ENCODE results near the gene TUBB4A. TPM values are rescaled to one million over a fixed set of nuclear protein-coding genes. Genes with fewer than 3 reads are reported as not detected.

Gene TUBB4A
- total RNA-seq, 1 experiment from 2014 or later: 18.5 TPM

DNA sequence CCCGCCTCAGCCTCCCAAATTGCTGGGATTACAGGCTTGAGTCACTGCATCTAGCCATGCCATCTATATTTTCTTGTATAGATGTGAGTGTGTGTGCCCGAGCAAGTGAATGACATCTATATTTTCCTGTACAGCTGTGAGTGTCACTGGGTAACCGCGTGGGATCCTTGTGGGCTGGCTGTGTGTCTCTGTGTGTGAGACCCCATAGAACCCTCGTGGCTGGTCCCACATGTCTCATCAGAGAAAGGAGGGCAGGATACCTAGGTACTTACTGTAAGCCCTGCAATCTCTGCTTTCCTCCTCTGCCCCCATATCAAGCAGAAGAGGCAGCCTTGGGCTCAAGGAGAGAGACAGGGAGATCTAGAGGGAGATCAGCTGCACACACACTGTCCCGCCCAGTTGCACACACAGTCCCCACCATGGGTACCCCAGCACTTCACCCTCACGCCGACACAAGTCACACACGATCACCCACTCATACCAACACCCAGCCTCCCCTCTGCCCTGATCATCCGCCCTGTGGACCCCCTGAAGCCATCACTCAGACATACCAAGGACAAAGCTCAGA, 21.2 kb downstream of the TUBB4A start:
- no peak for DNase-seq (ENCODE audit: low spot score)

DNA sequence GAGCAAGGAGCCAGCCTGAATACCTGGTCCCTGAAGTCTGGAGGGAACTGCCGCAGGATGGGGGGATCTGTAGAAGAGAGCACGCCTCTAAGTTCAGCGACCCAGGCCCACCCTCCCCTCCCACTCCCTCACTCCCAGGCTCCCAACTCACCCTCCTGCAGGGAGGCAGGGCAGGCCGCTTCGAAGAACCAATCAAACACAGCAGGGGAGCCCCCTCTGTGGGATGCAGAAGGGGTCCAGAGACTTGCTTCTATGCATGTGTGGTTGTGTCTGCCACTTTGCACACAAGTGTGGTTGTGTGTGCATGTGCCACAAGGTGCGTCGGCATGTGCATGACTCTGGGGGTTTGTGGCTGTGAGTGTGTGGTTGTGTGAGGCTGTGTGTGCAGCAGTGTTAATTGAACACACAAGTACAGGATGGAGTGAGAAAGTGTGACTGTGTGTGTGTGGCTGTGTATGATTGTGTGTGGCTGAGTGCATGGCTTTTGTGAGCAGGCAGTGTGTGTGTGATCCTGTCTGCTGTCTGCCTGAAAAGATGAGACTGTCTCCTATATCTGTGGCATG, 22.2 kb downstream of the TUBB4A start:
- Mint-ChIP-seq H3K4me3 (no peak overlapping the region), H3K9me3 (no peaks in the 10 kb centered on the region), H3K27ac (no peak overlapping the region), H3K4me1 (peaks cover 15% of the 10 kb centered on the region), H3K36me3 (no peaks in the 10 kb centered on the region), H3K27me3 (ENCODE audit: low read depth) (peaks cover 14% of the 10 kb centered on the region)
- POLR2A ChIA-PET: interaction anchor here (0.6 kb wide), 1 partner anchor 14 kb away, joined by 3 read pairs; no protein-coding TSS in a partner anchor
- ATAC-seq (no peak), DNase-seq (ENCODE audit: low spot score) (no peak)
- CTCF ChIA-PET: no interaction called here
- TF ChIP-seq ZNF396 (CRISPR knock-in tag; IDR thresholded peaks at IDR 0.05; ENCODE audit: borderline replicate concordance) (no peak), HMGA2 (CRISPR knock-in tag; IDR thresholded peaks at IDR 0.05) (no peak), MXD4 (CRISPR knock-in tag; IDR thresholded peaks at IDR 0.05; ENCODE audit: borderline replicate concordance) (no peak), NR1H2 (CRISPR knock-in tag; IDR thresholded peaks at IDR 0.05) (no peak), MYBL2 (CRISPR knock-in tag; IDR thresholded peaks at IDR 0.05) (no peak), PRRX2 (CRISPR knock-in tag; IDR thresholded peaks at IDR 0.05) (no peak), JUN (CRISPR knock-in tag; IDR thresholded peaks at IDR 0.05) (no peak)
- TF ChIP-seq, protein P1, sequence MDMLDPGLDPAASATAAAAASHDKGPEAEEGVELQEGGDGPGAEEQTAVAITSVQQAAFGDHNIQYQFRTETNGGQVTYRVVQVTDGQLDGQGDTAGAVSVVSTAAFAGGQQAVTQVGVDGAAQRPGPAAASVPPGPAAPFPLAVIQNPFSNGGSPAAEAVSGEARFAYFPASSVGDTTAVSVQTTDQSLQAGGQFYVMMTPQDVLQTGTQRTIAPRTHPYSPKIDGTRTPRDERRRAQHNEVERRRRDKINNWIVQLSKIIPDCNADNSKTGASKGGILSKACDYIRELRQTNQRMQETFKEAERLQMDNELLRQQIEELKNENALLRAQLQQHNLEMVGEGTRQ (CRISPR knock-in tag; IDR thresholded peaks at IDR 0.05): no peak
- TF ChIP-seq, protein P2, sequence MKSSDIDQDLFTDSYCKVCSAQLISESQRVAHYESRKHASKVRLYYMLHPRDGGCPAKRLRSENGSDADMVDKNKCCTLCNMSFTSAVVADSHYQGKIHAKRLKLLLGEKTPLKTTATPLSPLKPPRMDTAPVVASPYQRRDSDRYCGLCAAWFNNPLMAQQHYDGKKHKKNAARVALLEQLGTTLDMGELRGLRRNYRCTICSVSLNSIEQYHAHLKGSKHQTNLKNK (CRISPR knock-in tag; IDR thresholded peaks at IDR 0.05): no peak
- TF ChIP-seq, protein P3, sequence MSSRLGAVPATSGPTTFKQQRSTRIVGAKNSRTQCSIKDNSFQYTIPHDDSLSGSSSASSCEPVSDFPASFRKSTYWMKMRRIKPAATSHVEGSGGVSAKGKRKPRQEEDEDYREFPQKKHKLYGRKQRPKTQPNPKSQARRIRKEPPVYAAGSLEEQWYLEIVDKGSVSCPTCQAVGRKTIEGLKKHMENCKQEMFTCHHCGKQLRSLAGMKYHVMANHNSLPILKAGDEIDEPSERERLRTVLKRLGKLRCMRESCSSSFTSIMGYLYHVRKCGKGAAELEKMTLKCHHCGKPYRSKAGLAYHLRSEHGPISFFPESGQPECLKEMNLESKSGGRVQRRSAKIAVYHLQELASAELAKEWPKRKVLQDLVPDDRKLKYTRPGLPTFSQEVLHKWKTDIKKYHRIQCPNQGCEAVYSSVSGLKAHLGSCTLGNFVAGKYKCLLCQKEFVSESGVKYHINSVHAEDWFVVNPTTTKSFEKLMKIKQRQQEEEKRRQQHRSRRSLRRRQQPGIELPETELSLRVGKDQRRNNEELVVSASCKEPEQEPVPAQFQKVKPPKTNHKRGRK (CRISPR knock-in tag; IDR thresholded peaks at IDR 0.05; ENCODE audit: borderline replicate concordance): no peak
- TF ChIP-seq, protein P4, sequence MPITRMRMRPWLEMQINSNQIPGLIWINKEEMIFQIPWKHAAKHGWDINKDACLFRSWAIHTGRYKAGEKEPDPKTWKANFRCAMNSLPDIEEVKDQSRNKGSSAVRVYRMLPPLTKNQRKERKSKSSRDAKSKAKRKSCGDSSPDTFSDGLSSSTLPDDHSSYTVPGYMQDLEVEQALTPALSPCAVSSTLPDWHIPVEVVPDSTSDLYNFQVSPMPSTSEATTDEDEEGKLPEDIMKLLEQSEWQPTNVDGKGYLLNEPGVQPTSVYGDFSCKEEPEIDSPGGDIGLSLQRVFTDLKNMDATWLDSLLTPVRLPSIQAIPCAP (CRISPR knock-in tag; IDR thresholded peaks at IDR 0.05): no peak
- TF ChIP-seq, protein P5, sequence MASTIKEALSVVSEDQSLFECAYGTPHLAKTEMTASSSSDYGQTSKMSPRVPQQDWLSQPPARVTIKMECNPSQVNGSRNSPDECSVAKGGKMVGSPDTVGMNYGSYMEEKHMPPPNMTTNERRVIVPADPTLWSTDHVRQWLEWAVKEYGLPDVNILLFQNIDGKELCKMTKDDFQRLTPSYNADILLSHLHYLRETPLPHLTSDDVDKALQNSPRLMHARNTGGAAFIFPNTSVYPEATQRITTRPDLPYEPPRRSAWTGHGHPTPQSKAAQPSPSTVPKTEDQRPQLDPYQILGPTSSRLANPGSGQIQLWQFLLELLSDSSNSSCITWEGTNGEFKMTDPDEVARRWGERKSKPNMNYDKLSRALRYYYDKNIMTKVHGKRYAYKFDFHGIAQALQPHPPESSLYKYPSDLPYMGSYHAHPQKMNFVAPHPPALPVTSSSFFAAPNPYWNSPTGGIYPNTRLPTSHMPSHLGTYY (CRISPR knock-in tag; IDR thresholded peaks at IDR 0.05): no peak
- TF ChIP-seq, protein P6, sequence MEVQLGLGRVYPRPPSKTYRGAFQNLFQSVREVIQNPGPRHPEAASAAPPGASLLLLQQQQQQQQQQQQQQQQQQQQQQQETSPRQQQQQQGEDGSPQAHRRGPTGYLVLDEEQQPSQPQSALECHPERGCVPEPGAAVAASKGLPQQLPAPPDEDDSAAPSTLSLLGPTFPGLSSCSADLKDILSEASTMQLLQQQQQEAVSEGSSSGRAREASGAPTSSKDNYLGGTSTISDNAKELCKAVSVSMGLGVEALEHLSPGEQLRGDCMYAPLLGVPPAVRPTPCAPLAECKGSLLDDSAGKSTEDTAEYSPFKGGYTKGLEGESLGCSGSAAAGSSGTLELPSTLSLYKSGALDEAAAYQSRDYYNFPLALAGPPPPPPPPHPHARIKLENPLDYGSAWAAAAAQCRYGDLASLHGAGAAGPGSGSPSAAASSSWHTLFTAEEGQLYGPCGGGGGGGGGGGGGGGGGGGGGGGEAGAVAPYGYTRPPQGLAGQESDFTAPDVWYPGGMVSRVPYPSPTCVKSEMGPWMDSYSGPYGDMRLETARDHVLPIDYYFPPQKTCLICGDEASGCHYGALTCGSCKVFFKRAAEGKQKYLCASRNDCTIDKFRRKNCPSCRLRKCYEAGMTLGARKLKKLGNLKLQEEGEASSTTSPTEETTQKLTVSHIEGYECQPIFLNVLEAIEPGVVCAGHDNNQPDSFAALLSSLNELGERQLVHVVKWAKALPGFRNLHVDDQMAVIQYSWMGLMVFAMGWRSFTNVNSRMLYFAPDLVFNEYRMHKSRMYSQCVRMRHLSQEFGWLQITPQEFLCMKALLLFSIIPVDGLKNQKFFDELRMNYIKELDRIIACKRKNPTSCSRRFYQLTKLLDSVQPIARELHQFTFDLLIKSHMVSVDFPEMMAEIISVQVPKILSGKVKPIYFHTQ (CRISPR knock-in tag; IDR thresholded peaks at IDR 0.05): no peak
- TF ChIP-seq, protein P7, sequence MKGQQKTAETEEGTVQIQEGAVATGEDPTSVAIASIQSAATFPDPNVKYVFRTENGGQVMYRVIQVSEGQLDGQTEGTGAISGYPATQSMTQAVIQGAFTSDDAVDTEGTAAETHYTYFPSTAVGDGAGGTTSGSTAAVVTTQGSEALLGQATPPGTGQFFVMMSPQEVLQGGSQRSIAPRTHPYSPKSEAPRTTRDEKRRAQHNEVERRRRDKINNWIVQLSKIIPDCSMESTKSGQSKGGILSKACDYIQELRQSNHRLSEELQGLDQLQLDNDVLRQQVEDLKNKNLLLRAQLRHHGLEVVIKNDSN (CRISPR knock-in tag; IDR thresholded peaks at IDR 0.05): no peak
- TF ChIP-seq, protein P8, sequence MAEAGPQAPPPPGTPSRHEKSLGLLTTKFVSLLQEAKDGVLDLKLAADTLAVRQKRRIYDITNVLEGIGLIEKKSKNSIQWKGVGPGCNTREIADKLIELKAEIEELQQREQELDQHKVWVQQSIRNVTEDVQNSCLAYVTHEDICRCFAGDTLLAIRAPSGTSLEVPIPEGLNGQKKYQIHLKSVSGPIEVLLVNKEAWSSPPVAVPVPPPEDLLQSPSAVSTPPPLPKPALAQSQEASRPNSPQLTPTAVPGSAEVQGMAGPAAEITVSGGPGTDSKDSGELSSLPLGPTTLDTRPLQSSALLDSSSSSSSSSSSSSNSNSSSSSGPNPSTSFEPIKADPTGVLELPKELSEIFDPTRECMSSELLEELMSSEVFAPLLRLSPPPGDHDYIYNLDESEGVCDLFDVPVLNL (CRISPR knock-in tag; IDR thresholded peaks at IDR 0.05; ENCODE audit: borderline replicate concordance, low read depth): no peak

More for the DNA sequence above, 21.2 kb downstream of the TUBB4A start:
- H3K27me3 Mint-ChIP-seq (ENCODE audit: low read depth): peaks cover 4% of the 10 kb centered on the region
- H3K4me3 Mint-ChIP-seq: no peak overlapping the region
- H3K4me1 Mint-ChIP-seq: peaks cover 15% of the 10 kb centered on the region
- no peaks in the 10 kb centered on the region for H3K36me3 Mint-ChIP-seq
- H3K9me3 Mint-ChIP-seq: no peaks in the 10 kb centered on the region
- no peak for ATAC-seq
- ChIA-PET POLR2A (interaction anchor here (0.6 kb wide), 1 partner anchor 38 kb away, joined by 4 read pairs; no protein-coding TSS in a partner anchor), CTCF (interaction anchor here (0.5 to 1.7 kb wide), 11 partner anchors 8 to 462 kb away, joined by 3 to 7 read pairs (median 3); partner anchors contain the start of genes KHSRP and TUBB4A)
- H3K27ac Mint-ChIP-seq: no peak overlapping the region
- no peak for TF ChIP-seq GRHL2 (CRISPR knock-in tag; IDR thresholded peaks at IDR 0.05; ENCODE audit: insufficient replicate concordance, severe bottlenecking)
- no peak for TF ChIP-seq TCF7 (CRISPR knock-in tag; IDR thresholded peaks at IDR 0.05; ENCODE audit: low read depth)
- no peak for TF ChIP-seq ZNF317 (CRISPR knock-in tag; IDR thresholded peaks at IDR 0.05; ENCODE audit: borderline replicate concordance, low read depth)
- TF ChIP-seq ESRRA (CRISPR knock-in tag; IDR thresholded peaks at IDR 0.05; ENCODE audit: borderline replicate concordance): no peak
- no peak for TF ChIP-seq NFATC4 (CRISPR knock-in tag; IDR thresholded peaks at IDR 0.05)
- TF ChIP-seq ZNF121 (CRISPR knock-in tag; IDR thresholded peaks at IDR 0.05): no peak
